HG03103 (cell line): Measurements from ENCODE around the gene FAM89A.
"Not testable (repeated sequence)": the region's sequence is repeated elsewhere in the genome, so short reads cannot be mapped to it uniquely, and the experiment has no call there.

ENCODE experiments used
- ATAC-seq: cut with Tn5 transposase; IDR thresholded peaks from one replicate; pipeline ENCODE4 v1.9.1; 2021; ENCODE audit warnings: low read depth; ENCODE audit not compliant: unreplicated experiment

The FAM89A gene

GRCh38 chr1:231058416-231059109 is 18.5 kb upstream of the FAM89A start:
- no peak for ATAC-seq

- ATAC-seq: no peak
These were observed 17.4 kb upstream of the FAM89A start for GRCh38 chr1:231057410-231057809.

GRCh38 chr1:231055271-231055670 is 15.2 kb upstream of the FAM89A start:
- ATAC-seq: no peak

- peak; percentile 70 for ATAC-seq
These were observed 13.6 kb upstream of the FAM89A start for GRCh38 chr1:231053493-231054162.

- no peak for ATAC-seq
These were observed 12.7 kb upstream of the FAM89A start for GRCh38 chr1:231052777-231053176.

GRCh38 chr1:231050932-231051331 is 10.9 kb upstream of the FAM89A start:
- not testable (repeated sequence) for ATAC-seq

GRCh38 chr1:231050395-231050794 is 10.3 kb upstream of the FAM89A start:
- no peak for ATAC-seq

GRCh38 chr1:231049121-231049979 is 9.3 kb upstream of the FAM89A start:
- no peak for ATAC-seq

- not testable (repeated sequence) for ATAC-seq
These were observed 8.4 kb upstream of the FAM89A start for GRCh38 chr1:231048419-231048818.

GRCh38 chr1:231047529-231047928 is 7.5 kb upstream of the FAM89A start:
- ATAC-seq: not testable (repeated sequence)

- ATAC-seq: no peak
These were observed 6.8 kb upstream of the FAM89A start for GRCh38 chr1:231046730-231047395.

GRCh38 chr1:231045921-231046729 is 6.1 kb upstream of the FAM89A start:
- not testable (repeated sequence) for ATAC-seq

- ATAC-seq: no peak
These were observed 5.2 kb upstream of the FAM89A start for GRCh38 chr1:231045286-231045685.

- no peak for ATAC-seq
These were observed 4.5 kb upstream of the FAM89A start for GRCh38 chr1:231044588-231044987.

- ATAC-seq: no peak
These were observed 1.7 kb upstream of the FAM89A start for GRCh38 chr1:231041719-231042261.

- no peak for ATAC-seq
These were observed 1.0 kb upstream of the FAM89A start for GRCh38 chr1:231040800-231041718.

GRCh38 chr1:231039161-231040018 is 664 bp downstream of the FAM89A start:
- ATAC-seq: peak; percentile 34
